A549 (cell line): ENCODE measurements around the gene IMMT. TPM values are rescaled to one million over a fixed set of nuclear protein-coding genes. Genes with fewer than 3 reads are reported as not detected.
"Not testable (repeated sequence)": the region's sequence is repeated elsewhere in the genome, so short reads cannot be mapped to it uniquely, and the experiment has no call there.

Source experiments
- ATAC-seq, 2 experiments: fragments of 200-7000 bp in 1 of 2; fragments of >200 bp in 1 of 2; cut with Nextera tagmentation in 1 of 2; cut with Tn5 transposase in 1 of 2; 3 replicates each; pipeline versions ENCODE4 v1.8.0 to v1.9.1; 2018 to 2020; ENCODE audit warnings: mild to moderate bottlenecking in 1 of 2, moderate library complexity in 1 of 2
- CTCF ChIA-PET: fragments of 300-600 bp; sonication (Branson Sonifier 250); formaldehyde crosslinking; extraction: SDS; loops from one replicate; lab custom pipeline; 2021; ENCODE audit warnings: antibody characterized with exemption, inconsistent platforms; lab: Yijun Ruan, JAX
- POLR2A ChIA-PET: fragments of 350-600 bp; formaldehyde crosslinking; extraction: SDS; loops from one replicate; lab custom pipeline; 2021; ENCODE audit warnings: antibody characterized with exemption, inconsistent platforms; lab: Yijun Ruan, JAX
- DNase-seq, 2 experiments: peaks; one replicate each; pipeline versions ENCODE4 v3.0.0 to v3.0.0-alpha.2; 2011 to 2016; ENCODE audit warnings: low read depth in 1 of 2, low spot score in 1 of 2
- FAIRE-seq: peaks from 2 replicates; lab custom pipeline; 2011; peaks lifted over from hg19 to GRCh38; lab: Jason Lieb, UNC
- H3K27ac ChIP-seq, 2 experiments: fragments of >200 bp; sonication (Bioruptor Twin); formaldehyde crosslinking; 3 replicates each; pipeline ENCODE4 v1.5.1; 2016 to 2017
- H3K4me1 ChIP-seq: fragments of >200 bp; sonication (Bioruptor Twin); formaldehyde crosslinking; 3 replicates; pipeline ENCODE4 v1.6.1; 2016
- H3K4me2 ChIP-seq: fragments of >200 bp; sonication (Bioruptor Twin); formaldehyde crosslinking; 3 replicates; pipeline ENCODE4 v1.6.1; 2016
- H3K4me3 ChIP-seq: fragments of >200 bp; sonication (Bioruptor Twin); formaldehyde crosslinking; 3 replicates; pipeline ENCODE4 v1.5.1; 2016
- H3K9me3 ChIP-seq: fragments of >200 bp; sonication (Bioruptor Twin); formaldehyde crosslinking; 3 replicates; pipeline ENCODE4 v1.6.1; 2016
- BHLHE40 ChIP-seq: IDR thresholded peaks from 2 replicates; pipeline ENCODE4 v1.6.1; 2012; ENCODE audit warnings: low read depth, low read length, inconsistent platforms
- CEBPB ChIP-seq, 2 experiments: fragments of >200 bp in 1 of 2; sonication (Bioruptor Twin) in 1 of 2; formaldehyde crosslinking in 1 of 2; IDR thresholded peaks; 2 replicates each; pipeline ENCODE4 v1.6.1; 2012 to 2016
- EHMT2 ChIP-seq: fragments of 200-600 bp; sonication (generic); IDR thresholded peaks from 2 replicates; pipeline ENCODE4 v1.6.1; 2016; ENCODE audit warnings: antibody characterized with exemption, low read depth, mild to moderate bottlenecking, moderate library complexity
- EP300 ChIP-seq, 2 experiments: fragments of >200 bp; sonication (Bioruptor Twin); formaldehyde crosslinking; IDR thresholded peaks; 2 replicates in 1 of 2; 3 replicates in 1 of 2; pipeline ENCODE4 v1.6.1; 2016 to 2017
- ESRRA ChIP-seq: fragments of 150-350 bp; IDR thresholded peaks from 2 replicates; pipeline ENCODE4 v1.6.1; 2014; ENCODE audit warnings: mild to moderate bottlenecking, low read length, borderline replicate concordance
- FOSL2 ChIP-seq, 2 experiments: fragments of 450-650 bp in 1 of 2; fragments of >200 bp in 1 of 2; sonication (Bioruptor Twin) in 1 of 2; formaldehyde crosslinking; IDR thresholded peaks; 2 replicates each; pipeline versions ENCODE4 v1.5.0 to v1.6.1; 2016 to 2020; ENCODE audit warnings: mild to moderate bottlenecking in 1 of 2, moderate library complexity in 1 of 2
- HOXB5 ChIP-seq: fragments of 250-450 bp; sonication (Bioruptor Pico); IDR thresholded peaks from 2 replicates; pipeline ENCODE4 v1.5.0; 2020; ENCODE audit warnings: mild to moderate bottlenecking, moderate library complexity
- JUN ChIP-seq, 2 experiments: fragments of >200 bp; sonication (Bioruptor Twin); formaldehyde crosslinking; IDR thresholded peaks; 2 replicates in 1 of 2; 3 replicates in 1 of 2; pipeline ENCODE4 v1.6.1; 2016 to 2017
- MAFK ChIP-seq: fragments of 450-650 bp; IDR thresholded peaks from 2 replicates; pipeline ENCODE4 v1.6.1; 2014; ENCODE audit not compliant: partially characterized antibody
- MAZ ChIP-seq: fragments of 150-350 bp; IDR thresholded peaks from 2 replicates; pipeline ENCODE4 v1.6.1; 2014; ENCODE audit warnings: antibody characterized with exemption, low read depth, low read length, borderline replicate concordance
- MYC ChIP-seq: IDR thresholded peaks from 2 replicates; pipeline ENCODE4 v1.6.1; 2012; ENCODE audit warnings: mild to moderate bottlenecking, inconsistent platforms, low read length, improper control_type of control experiment, borderline replicate concordance
- NR3C1 ChIP-seq: fragments of >200 bp; sonication (Bioruptor Twin); formaldehyde crosslinking; IDR thresholded peaks from 3 replicates; pipeline ENCODE4 v1.6.1; 2017
- PHF8 ChIP-seq: fragments of 200-600 bp; sonication (generic); IDR thresholded peaks from 2 replicates; pipeline ENCODE4 v1.6.1; 2016; ENCODE audit warnings: low read depth, mild to moderate bottlenecking, antibody characterized with exemption, moderate library complexity, borderline replicate concordance
- POLR2A ChIP-seq: IDR thresholded peaks from 2 replicates; pipeline ENCODE4 v1.6.1; 2012; ENCODE audit warnings: mild to moderate bottlenecking, low read length
- RFX5 ChIP-seq: fragments of 450-650 bp; IDR thresholded peaks from 2 replicates; pipeline ENCODE4 v1.7.1; 2014; ENCODE audit warnings: antibody characterized with exemption, mild to moderate bottlenecking, moderate library complexity
- TFCP2L1 ChIP-seq: fragments of 250-450 bp; sonication (Bioruptor Pico); IDR thresholded peaks from 2 replicates; pipeline ENCODE4 v1.5.0; 2021; ENCODE audit warnings: mild to moderate bottlenecking
- TP53 ChIP-seq: fragments of 250-450 bp; sonication (Bioruptor Pico); IDR thresholded peaks from 2 replicates; pipeline ENCODE4 v1.5.0; 2021; ENCODE audit warnings: mild to moderate bottlenecking, moderate library complexity
- ZC3H11A ChIP-seq: fragments of 450-650 bp; IDR thresholded peaks from 2 replicates; pipeline ENCODE4 v1.6.1; 2014; ENCODE audit warnings: antibody characterized with exemption, mild to moderate bottlenecking
- ZFP36 ChIP-seq: fragments of 450-650 bp; IDR thresholded peaks from 2 replicates; pipeline ENCODE4 v1.6.1; 2014; ENCODE audit warnings: borderline replicate concordance; ENCODE audit not compliant: partially characterized antibody
- ZNF302 ChIP-seq: fragments of 250-450 bp; sonication (Bioruptor Pico); IDR thresholded peaks from 2 replicates; pipeline ENCODE4 v1.9.0; 2021; ENCODE audit warnings: inconsistent platforms, mild to moderate bottlenecking, moderate library complexity
- ZSCAN20 ChIP-seq: fragments of 250-450 bp; sonication (Bioruptor Pico); IDR thresholded peaks from 2 replicates; pipeline ENCODE4 v1.8.0; 2022; ENCODE audit warnings: mild to moderate bottlenecking, moderate library complexity
- WGBS: methylation state at CpG from one replicate; pipeline ENCODE4 v1.1.6; 2017; ENCODE audit errors: missing lambda C conversion rate; 5-methylcytosine and 5-hydroxymethylcytosine counted together
- polyA minus RNA-seq: library from RNA; depleted of rRNA, polyadenylated mRNA; stranded (reverse); fragments of >200 nt; gene quantifications from 2 replicates; pipeline ENCODE4 v1.2.3, GENCODE V29; 2011; rRNA and poly(A)+ RNA removed
- polyA plus RNA-seq, 4 experiments: library from polyadenylated mRNA; depleted of rRNA in 3 of 4; stranded (reverse); fragments of >200 nt; fragmentation: RNase III in 1 of 4; extraction: RNeasy Plus Mini Kit Qiagen cat#74134 plus additional on column Dnase treatment in 1 of 4; gene quantifications; 2 replicates in 3 of 4; 3 replicates in 1 of 4; pipeline ENCODE4 v1.2.3, GENCODE V29; 2011 to 2017
- TF ChIP-seq, protein P1 (sequence below): IDR thresholded peaks from 2 replicates; pipeline ENCODE4 v1.6.1; 2012
- TF ChIP-seq, protein P2 (sequence below): fragments of >200 bp; sonication (Bioruptor Twin); formaldehyde crosslinking; IDR thresholded peaks from 2 replicates; pipeline ENCODE4 v1.6.1; 2016
- TF ChIP-seq, protein P3 (sequence below): fragments of 250-450 bp; sonication (Bioruptor Pico); IDR thresholded peaks from 2 replicates; pipeline ENCODE4 v1.5.0; 2020; ENCODE audit warnings: low read depth, mild to moderate bottlenecking, moderate library complexity
- TF ChIP-seq, protein P4 (sequence below): IDR thresholded peaks from 2 replicates; pipeline ENCODE4 v1.6.1; 2012; ENCODE audit warnings: low read depth, borderline replicate concordance
- TF ChIP-seq, protein P5 (sequence below): fragments of 250-450 bp; sonication (Bioruptor Pico); IDR thresholded peaks from 2 replicates; pipeline ENCODE4 v1.5.0; 2021; ENCODE audit warnings: mild to moderate bottlenecking, moderate library complexity, borderline replicate concordance
- TF ChIP-seq, protein P6 (sequence below): IDR thresholded peaks from 2 replicates; pipeline ENCODE4 v1.6.1; 2012
- TF ChIP-seq, protein P7 (sequence below): fragments of >200 bp; sonication (Bioruptor Twin); formaldehyde crosslinking; IDR thresholded peaks from 3 replicates; pipeline ENCODE4 v1.6.1; 2016

The IMMT gene
- 126 and 157 TPM in 2 replicates for polyA plus RNA-seq (2011; rRNA removed)
- 50.7 and 55.0 TPM in 2 replicates for polyA plus RNA-seq (2012; cell fraction: cytosol; rRNA removed)
- 42.2 and 69.0 TPM in 2 replicates for polyA plus RNA-seq (2012; cell fraction: nucleus; rRNA removed)
- 101 to 109 TPM (median 107 TPM) in 3 replicates for polyA plus RNA-seq (2017; fragmentation: RNase III; extraction: RNeasy Plus Mini Kit Qiagen cat#74134 plus additional on column Dnase treatment)
- polyA minus RNA-seq, result 81.2 and 82.0 TPM in 2 replicates

DNA sequence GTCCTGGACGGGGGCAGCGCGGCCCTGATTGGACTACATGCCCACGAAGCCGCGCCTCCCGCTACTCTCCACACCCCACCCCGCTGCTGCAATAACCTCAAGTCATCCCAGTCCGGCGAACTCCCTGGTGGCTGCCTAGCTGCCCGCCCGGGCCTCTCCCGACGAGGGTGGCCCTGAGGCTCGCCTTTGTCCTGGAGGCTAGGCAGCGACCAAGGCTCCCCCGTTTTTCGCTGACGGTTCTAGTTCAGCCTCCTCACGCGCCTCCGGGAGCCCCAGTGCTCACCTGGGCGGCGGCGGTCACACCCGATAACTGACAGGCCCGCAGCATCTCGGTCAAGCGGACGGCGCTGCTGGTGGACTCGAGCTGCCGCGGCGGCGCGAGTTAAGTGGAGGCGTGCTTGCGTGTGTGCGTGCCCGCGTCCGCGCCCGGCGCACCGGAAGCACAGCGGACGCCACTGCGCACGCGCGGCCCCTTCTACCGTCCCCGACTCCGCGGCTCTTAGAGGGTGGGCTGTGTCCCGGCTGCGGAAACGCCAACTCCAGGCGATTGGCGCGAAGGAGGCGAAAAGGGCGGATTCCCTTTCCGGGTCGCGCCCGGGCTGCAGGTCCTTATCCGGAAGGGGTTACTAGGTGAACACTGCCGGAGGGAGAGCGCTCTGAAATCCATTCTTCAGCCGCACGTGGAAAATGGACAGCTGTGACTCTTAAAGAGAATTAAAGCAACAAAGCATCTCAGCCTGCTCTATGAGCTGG lies at the start of gene IMMT:
Gene IMMT (minus strand): TSS at position 408 of the 753 bp plus-strand sequence. CDS start 80 bp downstream, at position 328.
- CTCF ChIA-PET, result interaction anchor here (0.6 to 0.9 kb wide), 2 partner anchors 25 to 375 kb away, joined by 3 read pairs; no protein-coding TSS in a partner anchor
- DNase-seq (peak; percentile 93 to 99), ATAC-seq (peak; percentile 92 to 95), FAIRE-seq (no peak)
- H3K4me3 ChIP-seq, result peak within 1 kb of the TSS; percentile 69
- peaks cover 23% of the 10 kb centered on the region for H3K4me1 ChIP-seq
- peak within 1 kb of the TSS; percentile 88 for H3K4me2 ChIP-seq
- POLR2A ChIA-PET, result interaction anchor here (0.5 to 3.3 kb wide), 11 partner anchors 9 to 389 kb away, joined by 3 to 32 read pairs (median 5); partner anchors contain the start of genes KDM3A, POLR1A and PTCD3
- H3K27ac ChIP-seq, result peak within 1 kb of the TSS; percentile 93 to 96
- under 1% methylated on average over 23 of the region's 74 CpGs for WGBS
- TF ChIP-seq EHMT2, result no peak
- peak; percentile 87 for TF ChIP-seq TFCP2L1 (CRISPR knock-in tag)
- TF ChIP-seq JUN (IDR thresholded peaks at IDR 0.05), result peak; percentile 78 to 98
- TF ChIP-seq ZFP36, result no peak
- TF ChIP-seq, protein P1, sequence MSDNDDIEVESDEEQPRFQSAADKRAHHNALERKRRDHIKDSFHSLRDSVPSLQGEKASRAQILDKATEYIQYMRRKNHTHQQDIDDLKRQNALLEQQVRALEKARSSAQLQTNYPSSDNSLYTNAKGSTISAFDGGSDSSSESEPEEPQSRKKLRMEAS, result peak; percentile 97
- TF ChIP-seq, protein P2, sequence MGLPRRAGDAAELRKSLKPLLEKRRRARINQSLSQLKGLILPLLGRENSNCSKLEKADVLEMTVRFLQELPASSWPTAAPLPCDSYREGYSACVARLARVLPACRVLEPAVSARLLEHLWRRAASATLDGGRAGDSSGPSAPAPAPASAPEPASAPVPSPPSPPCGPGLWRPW, result no peak
- no peak for TF ChIP-seq EP300 (IDR thresholded peaks at IDR 0.05)
- TF ChIP-seq, protein P3, sequence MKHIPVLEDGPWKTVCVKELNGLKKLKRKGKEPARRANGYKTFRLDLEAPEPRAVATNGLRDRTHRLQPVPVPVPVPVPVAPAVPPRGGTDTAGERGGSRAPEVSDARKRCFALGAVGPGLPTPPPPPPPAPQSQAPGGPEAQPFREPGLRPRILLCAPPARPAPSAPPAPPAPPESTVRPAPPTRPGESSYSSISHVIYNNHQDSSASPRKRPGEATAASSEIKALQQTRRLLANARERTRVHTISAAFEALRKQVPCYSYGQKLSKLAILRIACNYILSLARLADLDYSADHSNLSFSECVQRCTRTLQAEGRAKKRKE (CRISPR knock-in tag), result no peak
- TF ChIP-seq, protein P4, sequence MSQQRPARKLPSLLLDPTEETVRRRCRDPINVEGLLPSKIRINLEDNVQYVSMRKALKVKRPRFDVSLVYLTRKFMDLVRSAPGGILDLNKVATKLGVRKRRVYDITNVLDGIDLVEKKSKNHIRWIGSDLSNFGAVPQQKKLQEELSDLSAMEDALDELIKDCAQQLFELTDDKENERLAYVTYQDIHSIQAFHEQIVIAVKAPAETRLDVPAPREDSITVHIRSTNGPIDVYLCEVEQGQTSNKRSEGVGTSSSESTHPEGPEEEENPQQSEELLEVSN, result peak; percentile 69
- TF ChIP-seq ZSCAN20 (CRISPR knock-in tag), result no peak
- TF ChIP-seq MAZ, result 0 out of 2 replicates have a peak, but pooled peaks have one; percentile 75
- TF ChIP-seq ZNF302 (CRISPR knock-in tag), result no peak
- TF ChIP-seq, protein P5, sequence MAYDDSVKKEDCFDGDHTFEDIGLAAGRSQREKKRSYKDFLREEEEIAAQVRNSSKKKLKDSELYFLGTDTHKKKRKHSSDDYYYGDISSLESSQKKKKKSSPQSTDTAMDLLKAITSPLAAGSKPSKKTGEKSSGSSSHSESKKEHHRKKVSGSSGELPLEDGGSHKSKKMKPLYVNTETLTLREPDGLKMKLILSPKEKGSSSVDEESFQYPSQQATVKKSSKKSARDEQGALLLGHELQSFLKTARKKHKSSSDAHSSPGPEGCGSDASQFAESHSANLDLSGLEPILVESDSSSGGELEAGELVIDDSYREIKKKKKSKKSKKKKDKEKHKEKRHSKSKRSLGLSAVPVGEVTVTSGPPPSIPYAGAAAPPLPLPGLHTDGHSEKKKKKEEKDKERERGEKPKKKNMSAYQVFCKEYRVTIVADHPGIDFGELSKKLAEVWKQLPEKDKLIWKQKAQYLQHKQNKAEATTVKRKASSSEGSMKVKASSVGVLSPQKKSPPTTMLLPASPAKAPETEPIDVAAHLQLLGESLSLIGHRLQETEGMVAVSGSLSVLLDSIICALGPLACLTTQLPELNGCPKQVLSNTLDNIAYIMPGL (CRISPR knock-in tag), result peak; percentile 23; the same call in 1 of the 2 replicates
- peak; percentile 98 for TF ChIP-seq PHF8
- TF ChIP-seq MAFK, result peak; percentile 9
- peak; percentile 87 for TF ChIP-seq MYC
- peak in 1 of 2 experiments; percentile 48; a peak in 1 of 4 replicates for TF ChIP-seq CEBPB (IDR thresholded peaks at IDR 0.05)
- TF ChIP-seq, protein P6, sequence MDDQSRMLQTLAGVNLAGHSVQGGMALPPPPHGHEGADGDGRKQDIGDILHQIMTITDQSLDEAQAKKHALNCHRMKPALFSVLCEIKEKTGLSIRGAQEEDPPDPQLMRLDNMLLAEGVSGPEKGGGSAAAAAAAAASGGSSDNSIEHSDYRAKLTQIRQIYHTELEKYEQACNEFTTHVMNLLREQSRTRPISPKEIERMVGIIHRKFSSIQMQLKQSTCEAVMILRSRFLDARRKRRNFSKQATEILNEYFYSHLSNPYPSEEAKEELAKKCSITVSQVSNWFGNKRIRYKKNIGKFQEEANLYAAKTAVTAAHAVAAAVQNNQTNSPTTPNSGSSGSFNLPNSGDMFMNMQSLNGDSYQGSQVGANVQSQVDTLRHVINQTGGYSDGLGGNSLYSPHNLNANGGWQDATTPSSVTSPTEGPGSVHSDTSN, result peak; percentile 60; the same call in 1 of the 2 replicates
- TF ChIP-seq, protein P7, sequence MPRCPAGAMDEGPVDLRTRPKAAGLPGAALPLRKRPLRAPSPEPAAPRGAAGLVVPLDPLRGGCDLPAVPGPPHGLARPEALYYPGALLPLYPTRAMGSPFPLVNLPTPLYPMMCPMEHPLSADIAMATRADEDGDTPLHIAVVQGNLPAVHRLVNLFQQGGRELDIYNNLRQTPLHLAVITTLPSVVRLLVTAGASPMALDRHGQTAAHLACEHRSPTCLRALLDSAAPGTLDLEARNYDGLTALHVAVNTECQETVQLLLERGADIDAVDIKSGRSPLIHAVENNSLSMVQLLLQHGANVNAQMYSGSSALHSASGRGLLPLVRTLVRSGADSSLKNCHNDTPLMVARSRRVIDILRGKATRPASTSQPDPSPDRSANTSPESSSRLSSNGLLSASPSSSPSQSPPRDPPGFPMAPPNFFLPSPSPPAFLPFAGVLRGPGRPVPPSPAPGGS, result peak; percentile 96
- TF ChIP-seq BHLHE40, result 0 out of 2 replicates have a peak, but pooled peaks have one; percentile 31
- no peak for TF ChIP-seq NR3C1
- TF ChIP-seq TP53 (CRISPR knock-in tag), result peak; percentile 82; the same call in 1 of the 2 replicates
- TF ChIP-seq RFX5, result peak; percentile 78; the same call in 1 of the 2 replicates
- peak; percentile 63; the same call in 1 of the 2 replicates for TF ChIP-seq ESRRA
- TF ChIP-seq FOSL2 (IDR thresholded peaks at IDR 0.05), result no peak
- TF ChIP-seq FOSL2 (CRISPR knock-in tag; IDR thresholded peaks at IDR 0.05), result peak; percentile 19; the same call in 1 of the 2 replicates
- no peak for TF ChIP-seq ZC3H11A
- TF ChIP-seq HOXB5 (CRISPR knock-in tag), result peak; percentile 37
- TF ChIP-seq POLR2A, result peak; percentile 89
- H3K9me3 ChIP-seq, result no peaks in the 10 kb centered on the region

DNA sequence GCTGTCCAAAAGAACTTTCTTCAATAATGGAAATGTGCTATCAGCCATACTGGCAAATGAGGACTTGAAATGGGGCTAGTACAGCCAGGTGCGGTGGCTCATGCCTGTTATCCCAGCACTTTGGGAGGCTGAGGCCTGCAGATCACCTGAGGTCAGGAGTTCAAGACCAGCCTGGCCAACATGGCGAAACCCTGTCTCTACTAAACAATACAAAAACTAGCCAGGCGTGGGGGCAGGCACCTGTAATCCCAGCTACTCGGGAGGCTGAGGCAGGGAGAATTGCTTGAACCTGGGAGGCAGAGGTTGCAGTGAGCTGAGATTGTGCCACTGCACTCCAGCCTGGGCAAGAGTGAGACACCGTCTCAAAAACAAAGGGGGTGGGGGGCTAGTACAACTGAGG lies 49.5 kb upstream of the IMMT start:
- H3K4me2 ChIP-seq, DNase-seq, H3K27ac ChIP-seq, H3K4me1 ChIP-seq, H3K4me3 ChIP-seq, ATAC-seq, FAIRE-seq, H3K9me3 ChIP-seq, POLR2A ChIA-PET: not testable (repeated sequence)
- CTCF ChIA-PET, result interaction anchor here (1.3 kb wide), 1 partner anchor 9 kb away, joined by 4 read pairs; no protein-coding TSS in a partner anchor
- 82% methylated on average over 5 of the region's 5 CpGs for WGBS
